Liver (tissue), 9 donors: ENCODE results near the gene LDHD. TPM values are rescaled to one million over a fixed set of nuclear protein-coding genes. Genes with fewer than 3 reads are reported as not detected.

Source experiments
- DNase-seq: peaks from one replicate; pipeline ENCODE4 v3.0.0-alpha.2; 2017; ENCODE audit warnings: low spot score
- H3K27ac ChIP-seq, 2 donors: one replicate each; pipeline ENCODE4 v1.7.0; 2013; ENCODE audit warnings: inconsistent platforms in 2 of 2, low read length in 2 of 2, control low read depth in 1 of 2, low read depth in 1 of 2, mild to moderate bottlenecking in 1 of 2
- H3K27me3 ChIP-seq, 4 donors: one replicate each; pipeline versions ENCODE4 v1.6.1 to v1.7.0; 2013; ENCODE audit warnings: low read length in 3 of 4, inconsistent platforms in 1 of 4, mild to moderate bottlenecking in 1 of 4, moderate library complexity in 1 of 4; ENCODE audit not compliant: control insufficient read depth in 4 of 4, insufficient read depth in 4 of 4
- H3K36me3 ChIP-seq, 4 donors: one replicate each; pipeline versions ENCODE4 v1.6.1 to v1.7.0; 2013; ENCODE audit warnings: low read length in 3 of 4, mild to moderate bottlenecking in 3 of 4, low read depth in 1 of 4, moderate library complexity in 1 of 4; ENCODE audit not compliant: control insufficient read depth in 4 of 4, insufficient read depth in 3 of 4
- H3K4me1 ChIP-seq, 4 donors: one replicate each; pipeline versions ENCODE4 v1.6.1 to v1.7.0; 2013; ENCODE audit warnings: low read length in 3 of 4, mild to moderate bottlenecking in 3 of 4, moderate library complexity in 1 of 4; ENCODE audit not compliant: control insufficient read depth in 4 of 4, insufficient read depth in 4 of 4
- H3K4me3 ChIP-seq, 3 donors: one replicate each; pipeline versions ENCODE4 v1.6.1 to v1.7.0; 2013; ENCODE audit warnings: low read length in 3 of 3, control low read depth in 1 of 3, low read depth in 1 of 3, mild to moderate bottlenecking in 1 of 3
- H3K9ac ChIP-seq, 2 donors: one replicate each; pipeline ENCODE4 v1.7.0; 2013; ENCODE audit warnings: low read length in 2 of 2, mild to moderate bottlenecking in 2 of 2, moderate library complexity in 2 of 2, control low read depth in 1 of 2, low read depth in 1 of 2
- H3K9me3 ChIP-seq, 4 donors: one replicate each; pipeline versions ENCODE4 v1.6.1 to v1.7.0; 2013; ENCODE audit warnings: low read length in 3 of 4; ENCODE audit not compliant: control insufficient read depth in 4 of 4
- ATF3 ChIP-seq: IDR thresholded peaks from 2 replicates; pipeline ENCODE4 v1.6.1; 2016; ENCODE audit warnings: antibody characterized with exemption
- CTCF ChIP-seq: fragments of 150-350 bp; IDR thresholded peaks from 2 replicates; pipeline ENCODE4 v1.5.1; 2017; ENCODE audit warnings: improper control_type of control experiment, low read depth, low read length; ENCODE audit not compliant: missing input control
- EGR1 ChIP-seq, 2 donors: IDR thresholded peaks; 2 replicates each; pipeline ENCODE4 v1.6.1; 2016 to 2018; ENCODE audit warnings: antibody characterized with exemption in 2 of 2, low read depth in 2 of 2
- FOXA1 ChIP-seq: IDR thresholded peaks from 2 replicates; pipeline ENCODE4 v1.6.1; 2016; ENCODE audit warnings: antibody characterized with exemption
- FOXA2 ChIP-seq: IDR thresholded peaks from 2 replicates; pipeline ENCODE4 v1.6.1; 2016; ENCODE audit warnings: antibody characterized with exemption
- GABPA ChIP-seq, 2 donors: IDR thresholded peaks in 1 of 2; conservative IDR thresholded peaks in 1 of 2; 2 replicates each; pipeline ENCODE4 v1.6.1; 2016; ENCODE audit warnings: antibody characterized with exemption in 2 of 2, mild to moderate bottlenecking in 1 of 2, moderate library complexity in 1 of 2
- HNF4A ChIP-seq, 2 donors: conservative IDR thresholded peaks; 2 replicates each; pipeline ENCODE4 v1.6.1; 2016; ENCODE audit warnings: antibody characterized with exemption in 2 of 2, mild to moderate bottlenecking in 2 of 2
- JUND ChIP-seq, 2 donors: IDR thresholded peaks; 2 replicates each; pipeline ENCODE4 v1.6.1; 2016; ENCODE audit warnings: antibody characterized with exemption in 2 of 2
- NR2F2 ChIP-seq: IDR thresholded peaks from 2 replicates; pipeline ENCODE4 v1.6.1; 2016; ENCODE audit warnings: antibody characterized with exemption
- REST ChIP-seq: IDR thresholded peaks from 2 replicates; pipeline ENCODE4 v1.6.1; 2016; ENCODE audit warnings: antibody characterized with exemption, mild to moderate bottlenecking
- RXRA ChIP-seq, 2 donors: IDR thresholded peaks; 2 replicates each; pipeline ENCODE4 v1.6.1; 2017 to 2018; ENCODE audit warnings: antibody characterized with exemption in 2 of 2, mild to moderate bottlenecking in 1 of 2
- SP1 ChIP-seq: IDR thresholded peaks from 2 replicates; pipeline ENCODE4 v1.6.1; 2018; ENCODE audit warnings: antibody characterized with exemption, mild to moderate bottlenecking
- TAF1 ChIP-seq: conservative IDR thresholded peaks from 2 replicates; pipeline ENCODE4 v1.6.1; 2016; ENCODE audit warnings: antibody characterized with exemption, mild to moderate bottlenecking
- YY1 ChIP-seq: IDR thresholded peaks from 2 replicates; pipeline ENCODE4 v1.6.1; 2016; ENCODE audit warnings: antibody characterized with exemption, mild to moderate bottlenecking
- ZBTB33 ChIP-seq: IDR thresholded peaks from 2 replicates; pipeline ENCODE4 v1.6.1; 2016; ENCODE audit warnings: antibody characterized with exemption
- WGBS: extraction: QIAGEN DNeasy Blood & Tissue Kit; methylation state at CpG from one replicate; pipeline ENCODE4 v1.1.7; 2013; 5-methylcytosine and 5-hydroxymethylcytosine counted together
- polyA plus RNA-seq, 2 donors: library from polyadenylated mRNA; stranded (reverse) in 1 of 2; unstranded in 1 of 2; fragments of 200-250 nt in 1 of 2; fragments of >200 nt in 1 of 2; fragmentation: Nextera tagmentation in 1 of 2; extraction: Ambion mirVana in 1 of 2; gene quantifications; one replicate each; pipeline versions ENCODE4 v1.2.1 to v1.2.3, GENCODE V29; 2013 to 2015
- total RNA-seq, 2 donors: library from RNA; depleted of rRNA; stranded (reverse); fragments of >200 nt; gene quantifications; one replicate each; pipeline ENCODE4 v1.2.3, GENCODE V29; 2014
- donor health status: healthy.
- donor health status: healthy.
- donor health status: healthy.
- donor health status: healthy.
- donor health status: healthy.

LDHD gene
- total and polyA plus RNA-seq, 4 donors = 27.7 to 84.1 (median 76.3) TPM

- TF ChIP-seq CTCF = no peak
Measured at GRCh38 chr16:75103994-75104393, 12.6 kb downstream of the LDHD start (continued).

GRCh38 chr16:75102595-75102994 lies 14.0 kb downstream of the LDHD start:
- Histone ChIP-seq H3K27me3 (no peaks in the 10 kb centered on the region), H3K4me3 (no peak overlapping the region), H3K27ac (no peak overlapping the region), H3K9me3 (no peaks in the 10 kb centered on the region), H3K36me3 (no peaks in the 10 kb centered on the region), H3K4me1 (peaks cover 0 to 12% (median 3%) of the 10 kb centered on the region in 4 donors), H3K9ac (no peak overlapping the region)
- 99% methylated on average over 9 of the region's 9 CpGs for WGBS
- DNase-seq = no peak
- TF ChIP-seq HNF4A (conservative IDR thresholded peaks at IDR 0.05) (no peak), YY1 (no peak), FOXA1 (no peak), REST (no peak), ZBTB33 (no peak), FOXA2 (no peak), SP1 (no peak), TAF1 (no peak), CTCF (no peak)

GRCh38 chr16:75101635-75102034 lies 14.9 kb downstream of the LDHD start:
- DNase-seq = no peak
- no peaks in the 10 kb centered on the region for H3K9me3 ChIP-seq
- no peak for TF ChIP-seq HNF4A (conservative IDR thresholded peaks at IDR 0.05)
- TF ChIP-seq EGR1 (IDR thresholded peaks at IDR 0.05; ENCODE audit: low read depth in 2 of 2) = no peak
- no peak for TF ChIP-seq GABPA (IDR thresholded peaks at IDR 0.05 in 1 of 2, conservative IDR thresholded peaks at IDR 0.05 in 1 of 2)
- TF ChIP-seq JUND (IDR thresholded peaks at IDR 0.05) = no peak
- TF ChIP-seq ATF3 = no peak
- no peak for TF ChIP-seq REST
- no peak for TF ChIP-seq TAF1
- TF ChIP-seq RXRA (IDR thresholded peaks at IDR 0.05) = no peak
- no peak for TF ChIP-seq FOXA2
- TF ChIP-seq NR2F2 = no peak
- peaks cover 0 to 10% (median 3%) of the 10 kb centered on the region in 4 donors for H3K4me1 ChIP-seq
- no peaks in the 10 kb centered on the region for H3K36me3 ChIP-seq
- 96% methylated on average over 3 of the region's 3 CpGs for WGBS
- no peak overlapping the region for H3K9ac ChIP-seq
- H3K27me3 ChIP-seq = no peaks in the 10 kb centered on the region
- no peak overlapping the region for H3K4me3 ChIP-seq
- H3K27ac ChIP-seq = no peak overlapping the region
